CD4-positive, alpha-beta T cell treated with Interleukin-6 for 4 hours (primary cell): ENCODE results near the gene ANKRD13D.
"Not testable (repeated sequence)": the region's sequence is repeated elsewhere in the genome, so short reads cannot be mapped to it uniquely, and the experiment has no call there.

Experiments
- DNase-seq: peaks from one replicate; pipeline ENCODE4 v3.0.0-alpha.2; 2020; ENCODE audit warnings: mixed read lengths

Gene ANKRD13D

DNA sequence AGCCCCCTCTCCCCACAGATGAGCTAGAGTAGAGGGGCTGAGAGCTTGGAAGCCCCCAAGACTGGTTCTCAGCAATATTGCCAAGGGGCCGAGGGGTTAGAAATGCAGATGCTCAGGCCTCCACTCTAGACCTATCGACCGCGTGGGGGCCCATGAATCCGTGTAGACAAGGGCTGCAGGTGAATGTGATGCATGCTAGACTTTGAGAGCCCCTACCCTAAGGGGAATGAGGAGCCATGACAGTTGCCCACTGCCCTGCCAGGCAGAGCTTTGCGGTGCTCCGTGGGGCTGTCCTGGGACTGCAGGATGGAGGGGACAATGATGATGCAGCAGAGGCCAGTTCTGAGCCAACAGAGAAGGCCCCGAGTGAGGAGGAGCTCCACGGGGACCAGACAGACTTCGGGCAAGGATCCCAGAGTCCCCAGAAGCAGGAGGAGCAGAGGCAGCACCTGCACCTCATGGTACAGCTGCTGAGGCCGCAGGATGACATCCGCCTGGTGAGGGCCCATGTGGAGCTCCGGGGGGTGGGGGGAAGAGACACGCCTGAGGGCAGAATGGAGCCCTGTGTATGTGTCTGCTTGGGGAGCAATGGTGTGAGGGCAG lies 15.5 kb downstream of the ANKRD13D start:
- no peak for DNase-seq

DNA sequence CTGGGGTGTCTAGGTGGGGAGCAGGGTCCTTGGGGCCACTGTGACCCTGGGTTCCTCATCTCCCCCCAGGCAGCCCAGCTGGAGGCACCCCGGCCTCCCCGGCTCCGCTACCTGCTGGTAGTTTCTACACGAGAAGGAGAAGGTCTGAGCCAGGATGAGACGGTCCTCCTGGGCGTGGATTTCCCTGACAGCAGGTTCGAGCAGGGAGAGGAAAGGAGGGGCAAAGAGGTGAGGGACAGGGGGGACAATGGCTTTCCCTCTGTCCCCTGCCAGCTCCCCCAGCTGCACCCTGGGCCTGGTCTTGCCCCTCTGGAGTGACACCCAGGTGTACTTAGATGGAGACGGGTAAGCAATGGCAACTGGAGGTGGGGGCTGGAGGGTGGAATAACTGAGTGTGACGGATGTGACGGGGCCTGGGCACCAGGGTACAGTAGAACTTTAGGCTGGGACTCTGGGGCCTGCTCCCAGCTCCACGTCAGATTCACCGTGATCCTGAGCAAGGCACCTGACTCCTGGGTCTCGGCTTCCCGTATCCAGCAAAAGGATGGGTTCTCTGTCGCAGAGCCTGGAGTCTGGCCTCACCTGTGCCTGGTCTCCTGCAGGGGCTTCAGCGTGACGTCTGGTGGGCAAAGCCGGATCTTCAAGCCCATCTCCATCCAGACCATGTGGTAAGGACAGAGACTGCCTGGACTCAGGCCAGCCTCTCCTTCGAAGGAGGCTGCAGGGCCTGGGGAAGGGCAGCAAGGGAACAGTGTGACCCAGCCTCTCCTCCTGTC lies 17.9 kb downstream of the ANKRD13D start:
- DNase-seq, result no peak

DNA sequence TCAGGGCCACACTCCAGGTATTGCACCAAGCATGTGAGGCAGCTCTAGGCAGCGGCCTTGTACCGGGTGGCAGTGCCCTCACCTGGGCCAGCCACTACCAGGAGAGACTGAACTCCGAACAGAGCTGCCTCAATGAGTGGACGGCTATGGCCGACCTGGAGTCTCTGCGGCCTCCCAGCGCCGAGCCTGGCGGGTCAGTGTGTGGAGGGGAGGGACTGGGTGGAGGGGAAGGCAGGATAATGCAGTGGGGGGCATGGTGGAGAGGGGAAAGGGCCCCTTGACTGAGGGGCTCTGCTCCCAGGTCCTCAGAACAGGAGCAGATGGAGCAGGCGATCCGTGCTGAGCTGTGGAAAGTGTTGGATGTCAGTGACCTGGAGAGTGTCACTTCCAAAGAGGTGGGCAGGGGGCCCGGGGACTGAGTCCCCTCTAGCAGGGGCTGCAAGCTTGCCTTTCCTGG lies 18.5 kb downstream of the ANKRD13D start:
- DNase-seq, result no peak

DNA sequence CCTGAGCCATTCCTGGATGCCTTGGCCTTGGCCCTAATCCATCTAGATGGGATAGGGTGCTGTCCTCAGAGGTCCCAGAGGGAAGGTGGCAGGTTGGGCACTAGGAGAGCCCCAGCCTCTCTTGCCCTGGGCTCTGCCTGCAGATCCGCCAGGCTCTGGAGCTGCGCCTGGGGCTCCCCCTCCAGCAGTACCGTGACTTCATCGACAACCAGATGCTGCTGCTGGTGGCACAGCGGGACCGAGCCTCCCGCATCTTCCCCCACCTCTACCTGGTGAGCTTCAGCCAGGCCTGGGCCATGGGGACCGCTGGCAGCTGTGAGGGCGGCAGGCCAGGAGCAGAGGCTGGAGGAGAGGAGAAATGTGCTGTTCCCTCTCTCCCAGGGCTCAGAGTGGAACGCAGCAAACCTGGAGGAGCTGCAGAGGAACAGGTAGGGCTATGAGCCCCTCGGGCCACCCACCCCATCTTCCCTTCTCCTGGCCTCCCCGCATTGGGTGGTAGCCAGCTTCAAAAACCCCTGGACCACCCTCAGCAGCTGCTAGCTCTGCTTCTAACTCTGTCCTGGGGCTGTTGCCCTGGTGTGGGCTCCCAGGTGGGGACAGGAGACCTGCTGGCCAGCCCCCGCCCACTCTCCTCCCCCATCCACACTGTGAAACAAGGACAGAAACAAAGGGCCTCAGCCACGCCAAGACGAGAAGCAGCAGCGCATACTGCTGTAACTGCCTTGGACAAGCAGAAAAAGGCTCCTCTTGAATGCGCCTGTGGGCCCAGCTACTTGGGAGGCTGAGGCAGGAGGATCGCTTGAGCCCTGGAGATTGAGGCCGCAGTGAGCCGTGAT lies 19.1 kb downstream of the ANKRD13D start:
- DNase-seq, result no peak

DNA sequence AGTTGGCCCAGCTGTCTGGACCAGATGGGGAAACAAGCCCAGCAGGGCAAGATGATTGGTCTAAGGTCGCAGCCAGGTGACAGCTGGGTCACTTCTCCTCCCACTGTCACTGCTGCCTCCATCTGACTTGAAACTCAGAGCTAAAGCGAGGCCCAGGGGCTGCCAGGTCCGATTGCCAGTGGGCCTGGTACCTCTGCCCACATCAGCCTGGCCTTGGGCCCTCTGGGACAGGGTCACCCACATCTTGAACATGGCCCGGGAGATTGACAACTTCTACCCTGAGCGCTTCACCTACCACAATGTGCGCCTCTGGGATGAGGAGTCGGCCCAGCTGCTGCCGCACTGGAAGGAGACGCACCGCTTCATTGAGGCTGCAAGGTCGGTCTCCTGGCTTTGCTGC lies 20.1 kb downstream of the ANKRD13D start:
- DNase-seq, result no peak

DNA sequence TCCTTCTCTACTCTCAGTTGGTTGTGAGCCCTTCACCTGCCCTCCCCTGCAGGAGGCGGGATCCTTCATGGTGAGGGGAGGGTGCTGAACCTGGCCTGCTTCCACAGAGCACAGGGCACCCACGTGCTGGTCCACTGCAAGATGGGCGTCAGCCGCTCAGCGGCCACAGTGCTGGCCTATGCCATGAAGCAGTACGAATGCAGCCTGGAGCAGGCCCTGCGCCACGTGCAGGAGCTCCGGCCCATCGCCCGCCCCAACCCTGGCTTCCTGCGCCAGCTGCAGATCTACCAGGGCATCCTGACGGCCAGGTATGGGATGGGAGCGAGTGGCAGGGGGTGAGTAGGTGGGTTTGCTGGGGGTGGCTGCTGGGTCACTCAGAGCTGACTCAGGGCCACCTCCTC lies 20.6 kb downstream of the ANKRD13D start:
- no peak for DNase-seq

DNA sequence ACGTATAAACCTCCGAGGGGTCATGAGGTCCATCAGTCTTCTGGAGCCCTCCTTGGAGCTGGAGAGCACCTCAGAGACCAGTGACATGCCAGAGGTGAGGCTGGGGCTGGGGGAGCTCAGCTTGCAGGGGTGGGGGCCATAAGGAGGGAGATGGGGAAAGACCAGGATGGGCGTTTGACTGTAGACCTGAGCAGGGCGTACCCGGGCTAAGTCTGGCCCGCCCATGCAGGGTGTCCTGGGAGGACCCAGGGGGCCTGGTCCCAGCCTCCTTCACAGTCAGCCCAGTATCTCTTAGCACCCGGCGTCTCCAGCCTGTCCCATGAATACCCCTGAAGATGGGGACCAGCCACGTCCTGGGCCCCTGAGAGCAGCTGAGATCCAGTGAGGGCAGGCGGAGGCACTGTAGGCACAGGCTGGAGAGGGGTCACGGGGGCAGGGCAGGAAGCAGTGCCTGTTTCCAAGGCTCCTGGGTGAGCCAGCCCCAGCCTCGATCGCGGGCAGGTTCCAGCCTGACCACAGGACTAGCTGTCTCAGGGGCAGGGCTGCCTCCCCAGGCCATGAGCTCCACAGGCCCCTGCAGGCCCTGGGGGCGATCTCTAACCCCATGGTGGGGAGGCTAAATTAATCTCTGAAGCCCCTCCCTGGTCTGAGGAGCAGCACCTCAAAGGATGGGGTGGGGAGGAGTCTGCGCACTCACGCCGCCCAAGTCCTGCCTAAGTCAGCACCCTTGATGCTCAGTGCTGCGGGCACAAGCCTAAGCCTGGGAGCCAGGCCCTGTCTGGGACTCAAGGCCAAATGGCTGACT lies 21.3 kb downstream of the ANKRD13D start:
- DNase-seq, result no peak

DNA sequence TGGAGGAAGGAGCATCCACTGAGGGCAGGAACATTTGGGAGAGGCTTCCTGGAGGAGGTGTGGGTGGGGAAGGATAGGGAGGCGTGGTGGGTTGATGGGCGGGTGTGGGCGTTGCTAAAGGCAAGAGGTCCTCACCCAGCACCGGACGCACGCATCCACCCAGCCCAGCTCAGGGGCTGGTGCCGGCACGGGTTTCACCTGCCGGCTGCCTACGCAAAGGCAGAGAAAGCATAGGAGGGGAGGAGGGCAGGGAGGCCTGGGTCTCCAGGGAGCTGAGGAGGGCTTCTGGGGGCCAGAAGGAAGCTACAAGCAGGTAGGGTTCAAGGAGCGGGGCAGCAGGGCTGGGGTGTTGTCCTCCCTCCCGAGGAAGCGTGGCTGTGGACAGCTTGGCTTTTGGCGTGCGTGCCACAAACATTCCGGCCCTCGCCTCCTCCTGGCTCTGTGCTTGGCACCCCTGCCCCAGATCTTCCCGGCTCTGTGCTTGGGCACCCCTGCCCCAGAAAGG lies 22.0 kb downstream of the ANKRD13D start:
- no peak for DNase-seq

DNA sequence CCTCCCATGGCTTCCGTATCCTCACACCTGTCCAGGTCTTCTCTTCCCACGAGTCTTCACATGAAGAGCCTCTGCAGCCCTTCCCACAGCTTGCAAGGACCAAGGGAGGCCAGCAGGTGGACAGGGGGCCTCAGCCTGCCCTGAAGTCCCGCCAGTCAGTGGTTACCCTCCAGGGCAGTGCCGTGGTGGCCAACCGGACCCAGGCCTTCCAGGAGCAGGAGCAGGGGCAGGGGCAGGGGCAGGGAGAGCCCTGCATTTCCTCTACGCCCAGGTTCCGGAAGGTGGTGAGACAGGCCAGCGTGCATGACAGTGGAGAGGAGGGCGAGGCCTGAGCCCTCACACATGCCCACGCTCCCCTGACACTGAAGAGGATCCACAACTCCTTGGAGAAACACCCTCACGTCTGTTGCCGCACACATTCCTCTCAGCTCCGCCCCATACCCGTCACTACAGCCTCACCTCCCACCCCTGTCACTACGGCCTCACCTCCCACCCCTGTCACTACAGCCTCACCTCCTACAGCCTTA lies 22.5 kb downstream of the ANKRD13D start:
- DNase-seq, result no peak

DNA sequence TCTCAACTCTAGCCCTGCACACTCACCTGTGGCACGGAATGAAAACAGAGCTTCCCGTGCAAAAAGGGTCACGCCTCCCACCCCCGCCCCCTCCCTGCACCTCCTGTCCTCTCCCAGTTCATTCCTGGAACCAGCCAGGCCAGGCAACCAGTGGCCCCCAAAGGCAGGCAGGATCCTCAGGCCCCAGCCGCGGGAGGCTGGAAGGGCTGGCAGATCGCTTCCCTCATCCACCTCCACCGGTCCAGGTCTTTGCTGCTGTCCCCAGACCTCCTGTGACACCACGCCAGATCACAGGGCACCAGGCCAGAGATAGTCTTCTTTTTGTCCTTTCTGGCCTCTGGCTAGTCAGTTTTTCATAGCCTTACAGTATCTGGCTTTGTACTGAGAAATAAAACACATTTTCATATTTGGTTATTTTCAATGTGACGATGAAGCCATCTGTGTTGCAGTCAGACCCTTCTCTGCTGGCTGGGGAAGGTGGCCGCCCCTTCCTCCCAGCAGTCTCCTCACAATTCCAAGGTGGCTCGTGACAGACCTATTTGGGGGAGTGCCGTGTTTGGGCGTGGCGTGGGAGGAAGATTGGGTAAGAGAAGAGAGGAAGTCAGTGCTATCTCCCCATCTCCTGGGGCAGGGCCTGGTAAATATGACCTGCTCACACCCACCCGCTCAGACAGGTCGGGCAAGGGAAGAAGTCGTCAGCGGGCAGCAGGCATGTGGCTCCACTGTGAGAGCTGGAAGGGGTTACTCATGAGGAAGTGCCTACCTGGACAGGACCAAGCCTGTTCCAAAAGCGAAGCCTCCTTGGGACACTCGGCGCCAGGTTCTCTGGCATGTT lies 23.3 kb downstream of the ANKRD13D start:
- peak; percentile 63 for DNase-seq

DNA sequence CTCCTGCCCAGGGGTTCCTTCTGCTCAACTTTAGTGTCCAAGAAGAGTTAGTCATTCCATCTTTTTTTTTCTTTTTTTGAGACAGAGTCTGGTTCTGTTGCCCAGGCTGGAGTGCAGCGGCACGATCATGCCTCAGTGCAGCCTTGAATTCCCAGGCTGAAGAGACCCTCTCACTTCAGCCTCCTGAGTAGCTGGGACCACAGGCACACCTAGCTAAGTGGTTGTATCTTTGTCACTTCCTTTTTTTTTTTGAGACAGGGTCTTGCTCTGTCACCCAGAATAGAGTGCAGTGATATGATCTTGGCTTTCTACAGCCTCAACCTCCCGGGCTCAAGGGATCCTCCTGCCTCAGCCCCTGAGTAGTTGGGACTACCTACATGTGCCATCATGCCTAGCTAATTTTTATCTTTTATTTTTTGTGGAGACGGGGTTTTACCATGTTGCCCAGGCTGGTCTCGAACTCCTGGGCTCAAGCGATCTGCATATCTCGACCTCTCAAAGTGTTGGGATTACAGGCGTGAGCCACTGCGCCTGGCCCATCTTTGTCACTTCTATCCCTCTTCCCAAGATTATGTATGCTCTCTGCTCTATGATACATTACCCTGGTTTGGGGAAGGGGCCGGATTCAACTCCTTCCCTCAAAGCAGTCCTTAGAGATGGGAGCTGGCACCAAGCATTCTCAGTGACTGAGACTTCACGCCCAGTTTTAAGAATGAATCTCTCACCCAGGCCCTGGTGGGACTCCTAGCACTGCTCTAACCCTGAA lies 24.2 kb downstream of the ANKRD13D start:
- no peak for DNase-seq

DNA sequence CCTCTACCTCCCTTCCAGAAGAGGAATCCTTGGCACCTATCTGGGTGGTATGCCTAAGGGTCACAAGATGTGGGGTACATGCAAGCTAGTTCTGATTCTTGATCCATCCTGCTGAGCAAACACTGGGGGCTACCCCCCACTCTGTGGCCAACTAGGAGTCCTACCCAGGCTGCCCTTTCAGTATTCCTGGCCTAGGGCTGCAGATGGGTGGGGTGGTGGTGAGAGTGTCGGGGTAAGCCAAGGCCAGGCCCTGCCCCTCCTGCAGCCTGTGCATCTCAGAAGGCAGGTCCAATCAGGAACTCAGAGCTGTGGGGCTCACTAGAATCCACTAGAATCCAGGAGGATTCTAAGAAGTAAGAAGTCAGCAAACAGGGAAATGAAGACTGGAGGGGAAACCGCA lies 25.1 kb downstream of the ANKRD13D start:
- DNase-seq, result no peak

DNA sequence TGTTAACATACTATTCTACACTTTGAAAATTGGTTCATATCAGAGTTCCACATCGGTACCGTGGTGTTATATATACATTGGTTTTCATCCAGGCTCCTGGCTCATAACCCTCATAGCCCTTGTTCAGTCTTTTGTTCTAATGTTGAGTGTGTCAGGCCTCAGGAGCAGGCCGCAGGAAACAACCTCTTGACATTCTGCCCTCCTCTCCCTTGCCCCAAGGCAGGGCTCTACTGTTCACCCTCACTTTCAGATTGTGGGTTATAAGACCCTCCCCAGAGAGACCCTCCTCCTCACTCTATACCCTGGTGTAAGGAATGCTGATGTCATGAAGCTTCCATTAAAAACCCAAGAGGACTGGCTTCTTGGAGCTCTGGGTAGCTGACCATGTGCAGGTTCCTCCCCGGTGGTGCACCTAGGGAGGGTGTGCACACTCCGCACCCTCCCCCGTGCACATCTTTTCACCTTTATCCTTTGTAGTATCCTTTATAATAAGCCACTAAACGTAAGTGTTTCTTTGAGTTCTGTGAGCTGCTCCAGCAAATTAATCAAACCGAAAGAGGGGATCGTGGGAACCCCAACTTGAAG lies 26.3 kb downstream of the ANKRD13D start:
- DNase-seq, result no peak

DNA sequence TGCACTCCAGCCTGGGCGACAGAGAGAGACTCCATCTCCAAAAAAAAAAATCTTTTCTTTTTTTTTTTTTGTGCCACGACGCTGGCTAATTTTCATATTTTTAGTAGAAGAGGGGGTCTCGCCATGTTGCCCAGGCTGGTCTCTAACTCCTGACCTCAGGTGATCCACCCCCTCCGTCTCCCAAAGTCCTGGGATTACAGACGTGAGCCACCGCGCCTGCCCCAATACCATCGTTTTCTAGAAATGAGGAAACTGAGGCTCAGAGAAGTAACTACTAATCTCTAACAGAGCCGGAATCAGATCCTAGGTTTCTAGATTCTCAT lies 27.7 kb downstream of the ANKRD13D start:
- DNase-seq, result no peak

DNA sequence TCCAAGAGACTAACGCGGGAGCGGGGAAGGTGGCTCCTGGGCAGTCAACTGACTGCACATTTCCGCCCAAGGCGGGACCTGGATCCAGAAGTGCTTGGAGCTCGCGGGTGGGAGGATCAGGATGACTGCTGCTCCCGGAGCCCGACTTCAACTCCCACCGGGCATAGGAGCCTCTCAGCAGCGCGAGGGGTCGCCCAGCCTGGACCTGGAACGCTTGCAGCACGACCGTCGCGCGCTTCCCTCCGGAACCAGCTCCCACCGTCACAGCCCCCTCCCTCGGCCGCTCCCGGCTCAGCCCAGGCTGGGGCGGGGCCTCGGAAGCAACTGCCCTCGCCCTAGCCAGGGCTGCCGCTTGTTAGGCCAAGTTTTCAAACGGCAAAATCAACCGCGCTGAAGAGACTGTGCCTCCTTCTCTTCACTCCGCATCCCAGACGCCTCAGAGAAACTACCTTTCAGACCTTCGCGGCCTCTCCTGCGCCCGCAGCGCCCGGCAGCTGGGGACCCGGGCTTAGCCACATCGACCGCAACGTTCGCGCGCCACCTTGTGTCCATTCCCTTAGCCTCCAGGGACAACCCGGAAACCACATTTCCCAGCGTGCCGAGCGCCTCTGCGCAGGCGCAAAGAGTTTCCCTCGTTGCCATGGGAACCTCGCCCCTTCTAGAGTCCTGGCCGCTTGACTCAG lies 28.2 kb downstream of the ANKRD13D start:
- peak; percentile 99 for DNase-seq

DNA sequence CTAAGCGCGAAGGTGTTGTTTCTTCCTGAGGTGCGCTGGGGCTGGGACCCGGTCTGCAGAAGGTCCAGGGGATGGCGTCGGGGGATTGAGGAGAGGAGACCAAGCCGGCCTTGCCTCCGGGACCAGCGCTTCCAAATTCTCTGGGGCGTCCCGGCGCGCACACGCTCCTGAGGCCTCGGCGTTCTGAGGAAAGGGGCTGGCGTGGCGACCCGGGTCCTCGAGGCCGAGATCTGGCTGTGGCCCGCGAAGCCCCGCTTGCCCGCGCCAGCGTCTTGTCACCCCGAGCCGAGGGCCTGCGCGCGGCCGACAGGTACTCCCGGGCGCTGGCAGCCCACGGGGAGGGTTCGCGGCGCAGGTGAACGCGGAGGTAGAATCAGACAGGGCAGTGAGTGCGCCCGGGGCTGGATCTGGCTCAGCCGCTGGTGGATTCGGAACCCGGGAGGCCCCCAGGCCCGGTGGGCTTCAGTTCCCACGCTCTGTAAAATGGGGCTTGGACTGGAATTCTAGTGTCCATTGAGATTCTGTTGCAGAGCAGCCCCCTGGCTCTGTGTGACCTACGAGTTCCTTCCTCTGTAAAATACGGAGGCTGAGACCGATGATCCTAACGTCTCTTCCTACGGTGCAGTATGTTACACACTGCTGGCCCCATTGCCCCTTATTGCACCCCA lies 28.9 kb downstream of the ANKRD13D start:
- peak; percentile 49 for DNase-seq

DNA sequence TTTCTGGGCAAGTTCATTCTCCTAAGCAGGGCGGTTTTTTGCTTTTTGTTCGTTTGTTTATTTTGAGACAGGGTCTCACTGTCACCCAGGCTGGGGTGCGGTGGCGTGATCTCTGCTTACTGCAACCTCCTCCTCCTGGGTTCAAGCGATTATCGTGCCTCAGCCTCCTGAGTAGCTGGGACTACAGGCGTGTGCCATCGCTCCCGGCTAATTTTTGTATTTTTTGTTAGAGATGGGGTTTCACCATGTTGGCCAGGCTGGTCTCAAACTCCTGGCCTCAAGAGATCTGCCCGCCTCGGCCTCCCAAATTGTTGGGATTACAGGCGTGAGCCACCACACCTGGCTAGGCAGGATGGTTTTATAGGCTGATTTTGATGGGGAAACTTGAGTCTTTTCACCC lies 29.8 kb downstream of the ANKRD13D start:
- not testable (repeated sequence) for DNase-seq

DNA sequence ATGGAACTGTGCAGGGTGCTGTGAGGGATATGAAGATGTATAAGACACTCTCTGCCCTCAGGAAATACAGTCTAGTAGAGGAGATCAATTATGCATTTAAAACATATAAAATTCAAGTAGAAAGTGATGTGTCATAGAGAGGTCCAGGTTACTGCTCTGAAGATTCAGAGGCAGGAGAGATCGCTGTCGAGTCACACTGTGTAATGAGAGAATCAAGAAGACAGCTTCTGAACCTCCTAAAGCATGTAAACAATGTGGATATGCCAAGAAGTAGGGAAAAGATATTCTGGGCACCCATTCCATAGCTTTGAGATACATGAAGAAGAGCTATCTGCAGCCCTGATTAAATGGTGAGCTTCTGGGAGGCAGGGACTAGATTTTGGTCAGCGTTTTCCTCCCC lies 30.9 kb downstream of the ANKRD13D start:
- DNase-seq, result no peak

DNA sequence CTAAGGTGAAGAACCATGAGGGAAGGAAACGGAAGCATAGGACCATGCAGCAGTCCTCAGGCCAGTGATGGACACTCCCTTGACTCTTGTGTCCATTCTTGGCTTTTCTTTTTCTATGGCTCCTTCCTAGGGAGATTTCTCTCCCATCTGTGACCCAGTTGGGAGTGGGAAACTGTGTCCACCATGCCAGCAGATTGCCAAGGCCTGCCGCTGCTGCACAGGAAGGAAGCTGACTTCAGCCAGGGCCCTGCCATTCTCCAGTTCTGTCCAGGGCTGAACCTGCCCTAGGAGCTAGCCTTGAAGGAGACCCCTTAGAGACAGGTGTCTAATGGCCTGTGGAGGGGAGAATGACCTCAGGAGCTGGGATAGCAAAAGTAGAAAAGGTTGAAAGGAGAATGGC lies 31.6 kb downstream of the ANKRD13D start:
- no peak for DNase-seq
